SK-N-SH treated with all-trans-retinoic acid at 6 μM for 48 hours (cell line): ENCODE results near the gene KRT82.

ENCODE experiments used
- ISL1 ChIP-seq: fragments of 250-450 bp; sonication (Bioruptor Pico); IDR thresholded peaks from 2 replicates; pipeline ENCODE4 v2.1.2; 2022; ENCODE audit warnings: mild to moderate bottlenecking, moderate library complexity
- PPARA ChIP-seq: fragments of 250-450 bp; sonication (Bioruptor Pico); IDR thresholded peaks from 2 replicates; pipeline ENCODE4 v1.5.0; 2020; ENCODE audit warnings: mild to moderate bottlenecking, borderline replicate concordance
- RARB ChIP-seq: fragments of 250-450 bp; sonication (Bioruptor Pico); IDR thresholded peaks from 2 replicates; pipeline ENCODE4 v1.8.0; 2021; ENCODE audit warnings: mild to moderate bottlenecking, moderate library complexity
- ZFP30 ChIP-seq: fragments of 450-650 bp; formaldehyde crosslinking; IDR thresholded peaks from 2 replicates; pipeline ENCODE4 v1.5.0; 2022; ENCODE audit warnings: mild to moderate bottlenecking, moderate library complexity
- TF ChIP-seq, protein P1 (sequence below): fragments of 250-450 bp; sonication (Bioruptor Pico); IDR thresholded peaks from 2 replicates; pipeline ENCODE4 v1.8.0; 2020; ENCODE audit warnings: mild to moderate bottlenecking, moderate library complexity, borderline replicate concordance

DNA sequence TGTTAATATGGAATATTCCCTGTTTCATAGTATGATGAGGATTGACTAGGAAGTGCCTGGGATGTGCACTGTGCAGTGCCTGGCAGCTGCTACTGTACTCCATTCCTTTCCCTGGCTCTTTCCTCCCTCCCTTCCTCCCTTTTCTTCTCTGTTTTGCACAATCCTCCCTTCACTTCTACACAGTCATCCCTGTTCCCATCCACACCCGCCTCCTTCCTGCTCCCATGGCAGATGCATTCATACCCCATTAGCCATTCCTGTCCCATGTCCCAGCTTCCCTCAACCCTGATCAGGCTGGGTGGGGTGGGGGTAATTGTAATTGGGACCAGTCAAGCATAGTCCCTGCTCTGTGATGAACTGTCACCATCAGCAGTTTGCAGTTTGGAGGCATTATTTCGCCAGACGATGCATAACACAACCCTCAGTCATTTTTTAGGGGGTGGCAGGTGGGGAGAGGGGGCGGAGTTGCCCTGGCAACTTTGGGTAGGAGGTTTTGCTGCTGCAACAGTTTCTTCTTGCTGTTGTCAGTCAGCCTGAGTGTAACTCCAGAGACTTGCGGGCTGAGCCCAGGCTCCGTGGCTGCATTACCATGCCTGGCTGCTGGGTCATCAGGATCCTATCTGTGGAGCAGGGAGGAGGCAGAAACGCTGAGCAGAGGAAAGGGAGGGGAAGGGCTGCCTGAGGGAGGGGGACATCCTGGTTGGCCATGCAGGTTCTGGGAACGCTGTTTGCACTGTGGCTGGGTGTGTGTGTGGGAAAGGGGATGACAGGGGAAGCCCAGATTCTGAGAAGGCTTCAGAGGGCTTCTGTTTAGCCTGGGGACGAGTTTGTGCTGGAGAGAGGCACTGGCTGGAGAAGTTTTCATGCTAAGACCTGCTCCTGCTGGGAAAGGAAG lies 16.6 kb downstream of the KRT82 start:
- TF ChIP-seq ZFP30 (no peak), ISL1 (no peak), PPARA (CRISPR knock-in tag) (no peak), RARB (CRISPR knock-in tag) (no peak)
- TF ChIP-seq, protein P1, sequence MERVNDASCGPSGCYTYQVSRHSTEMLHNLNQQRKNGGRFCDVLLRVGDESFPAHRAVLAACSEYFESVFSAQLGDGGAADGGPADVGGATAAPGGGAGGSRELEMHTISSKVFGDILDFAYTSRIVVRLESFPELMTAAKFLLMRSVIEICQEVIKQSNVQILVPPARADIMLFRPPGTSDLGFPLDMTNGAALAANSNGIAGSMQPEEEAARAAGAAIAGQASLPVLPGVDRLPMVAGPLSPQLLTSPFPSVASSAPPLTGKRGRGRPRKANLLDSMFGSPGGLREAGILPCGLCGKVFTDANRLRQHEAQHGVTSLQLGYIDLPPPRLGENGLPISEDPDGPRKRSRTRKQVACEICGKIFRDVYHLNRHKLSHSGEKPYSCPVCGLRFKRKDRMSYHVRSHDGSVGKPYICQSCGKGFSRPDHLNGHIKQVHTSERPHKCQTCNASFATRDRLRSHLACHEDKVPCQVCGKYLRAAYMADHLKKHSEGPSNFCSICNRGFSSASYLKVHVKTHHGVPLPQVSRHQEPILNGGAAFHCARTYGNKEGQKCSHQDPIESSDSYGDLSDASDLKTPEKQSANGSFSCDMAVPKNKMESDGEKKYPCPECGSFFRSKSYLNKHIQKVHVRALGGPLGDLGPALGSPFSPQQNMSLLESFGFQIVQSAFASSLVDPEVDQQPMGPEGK (CRISPR knock-in tag) = no peak
